ENCODE data around the gene BIRC5. TPM values are rescaled to one million over a fixed set of nuclear protein-coding genes. Genes with fewer than 3 reads are reported as not detected.

BIRC5 gene
- total RNA-seq, 2 experiments from 2014 or later: 100 to 107 TPM

- intact Hi-C loops (cut with DNase I, micrococcal nuclease): no loop called here
- ChIA-PET POLR2A (no interaction called here), CTCF (interaction anchor here (1.4 kb wide), 1 partner anchor 60 kb away, joined by 3 read pairs; no protein-coding TSS in a partner anchor)
- DNase-seq (peak; percentile 36), ATAC-seq (peak; percentile 44)
- H3K27me3 Mint-ChIP-seq: no peaks in the 10 kb centered on the region
- peak overlapping the region; percentile 81 for H3K27ac Mint-ChIP-seq
- H3K9me3 Mint-ChIP-seq (ENCODE audit: low read depth): no peaks in the 10 kb centered on the region
- H3K4me3 Mint-ChIP-seq: no peak overlapping the region
- peaks cover 46% of the 10 kb centered on the region for H3K36me3 Mint-ChIP-seq (ENCODE audit: low read depth)
- H3K4me1 Mint-ChIP-seq: peaks cover 57% of the 10 kb centered on the region
Measured at GRCh38 chr17:78173097-78173715, 40.8 kb upstream of the BIRC5 start.

GRCh38 chr17:78174346-78174869 lies 39.6 kb upstream of the BIRC5 start:
- no peaks in the 10 kb centered on the region for H3K27me3 Mint-ChIP-seq
- H3K4me1 Mint-ChIP-seq: peaks cover 57% of the 10 kb centered on the region
- CTCF ChIA-PET: interaction anchor here (0.6 to 4.1 kb wide), 5 partner anchors 13 to 89 kb away, joined by 3 to 21 read pairs (median 4); partner anchors contain the start of genes AFMID and TK1
- H3K4me3 Mint-ChIP-seq: no peak overlapping the region
- POLR2A ChIA-PET: interaction anchor here (0.6 to 1.2 kb wide), 2 partner anchors 12 to 529 kb away, joined by 4 to 5 read pairs; partner anchors contain the start of gene TK1
- no peak overlapping the region for H3K27ac Mint-ChIP-seq
- no peaks in the 10 kb centered on the region for H3K9me3 Mint-ChIP-seq (ENCODE audit: low read depth)
- intact Hi-C loops (cut with DNase I, micrococcal nuclease): no loop called here
- H3K36me3 Mint-ChIP-seq (ENCODE audit: low read depth): peaks cover 55% of the 10 kb centered on the region
- DNase-seq (no peak), ATAC-seq (no peak)

GRCh38 chr17:78174870-78175642 lies 39.0 kb upstream of the BIRC5 start:
- H3K36me3 Mint-ChIP-seq (ENCODE audit: low read depth): peaks cover 61% of the 10 kb centered on the region
- no peak overlapping the region for H3K4me3 Mint-ChIP-seq
- no peaks in the 10 kb centered on the region for H3K9me3 Mint-ChIP-seq (ENCODE audit: low read depth)
- H3K27ac Mint-ChIP-seq: no peak overlapping the region
- no peak for DNase-seq
- ChIA-PET CTCF (interaction anchor here (0.6 to 4.1 kb wide), 9 partner anchors 8 to 89 kb away, joined by 3 to 21 read pairs (median 5); partner anchors contain the start of genes AFMID and TK1), POLR2A (interaction anchor here (0.6 to 1.2 kb wide), 3 partner anchors 11 to 530 kb away, joined by 3 to 5 read pairs (median 4); partner anchors contain the start of gene TK1)
- intact Hi-C loops (cut with DNase I, micrococcal nuclease): no loop called here
- ATAC-seq: no peak
- peaks cover 54% of the 10 kb centered on the region for H3K4me1 Mint-ChIP-seq
- H3K27me3 Mint-ChIP-seq: no peaks in the 10 kb centered on the region

- Mint-ChIP-seq H3K27me3 (no peaks in the 10 kb centered on the region), H3K4me3 (no peak overlapping the region), H3K27ac (no peak overlapping the region), H3K4me1 (peaks cover 52% of the 10 kb centered on the region), H3K36me3 (ENCODE audit: low read depth) (peaks cover 64% of the 10 kb centered on the region), H3K9me3 (ENCODE audit: low read depth) (no peaks in the 10 kb centered on the region)
- POLR2A ChIA-PET: interaction anchor here (0.9 kb wide), 1 partner anchor 11 kb away, joined by 3 read pairs; no protein-coding TSS in a partner anchor
- intact Hi-C loops (cut with DNase I, micrococcal nuclease): no loop called here
- CTCF ChIA-PET: interaction anchor here (0.6 to 4.1 kb wide), 16 partner anchors 8 to 156 kb away, joined by 3 to 21 read pairs (median 4); partner anchors contain the start of genes AFMID, TK1 and TMC6
- ATAC-seq: no peak
- no peak for DNase-seq
Measured at GRCh38 chr17:78175643-78175981, 38.4 kb upstream of the BIRC5 start.

- ChIA-PET CTCF (interaction anchor here (0.6 to 4.1 kb wide), 23 partner anchors 10 to 157 kb away, joined by 3 to 21 read pairs (median 4); partner anchors contain the start of genes AFMID, TK1 and TMC6), POLR2A (interaction anchor here (0.5 to 1.0 kb wide), 2 partner anchors 10 to 250 kb away, joined by 4 read pairs; partner anchors contain the start of gene TK1)
- H3K4me3 Mint-ChIP-seq: no peak overlapping the region
- no peaks in the 10 kb centered on the region for H3K27me3 Mint-ChIP-seq
- intact Hi-C loops (cut with DNase I, micrococcal nuclease): loop anchor here (1.0 kb wide), 3 partner anchors 64 to 157 kb away; no protein-coding TSS in a partner anchor
- H3K36me3 Mint-ChIP-seq (ENCODE audit: low read depth): peaks cover 61% of the 10 kb centered on the region
- H3K4me1 Mint-ChIP-seq: peaks cover 47% of the 10 kb centered on the region
- no peak overlapping the region for H3K27ac Mint-ChIP-seq
- ATAC-seq (peak; percentile 77), DNase-seq (peak; percentile 86)
- H3K9me3 Mint-ChIP-seq (ENCODE audit: low read depth): no peaks in the 10 kb centered on the region
Measured at GRCh38 chr17:78176548-78177025, 37.5 kb upstream of the BIRC5 start.

- Mint-ChIP-seq H3K9me3 (ENCODE audit: low read depth) (no peaks in the 10 kb centered on the region), H3K27ac (no peak overlapping the region), H3K36me3 (ENCODE audit: low read depth) (peaks cover 58% of the 10 kb centered on the region), H3K4me1 (peaks cover 25% of the 10 kb centered on the region), H3K27me3 (no peaks in the 10 kb centered on the region), H3K4me3 (no peak overlapping the region)
- ChIA-PET POLR2A (no interaction called here), CTCF (interaction anchor here (1.3 kb wide), 1 partner anchor 67 kb away, joined by 3 read pairs; no protein-coding TSS in a partner anchor)
- intact Hi-C loops (cut with DNase I, micrococcal nuclease): no loop called here
- DNase-seq: no peak
- no peak for ATAC-seq
Measured at GRCh38 chr17:78179372-78179771, 34.7 kb upstream of the BIRC5 start.

- H3K9me3 Mint-ChIP-seq (ENCODE audit: low read depth): no peaks in the 10 kb centered on the region
- CTCF ChIA-PET: no interaction called here
- no peak overlapping the region for H3K4me3 Mint-ChIP-seq
- no peaks in the 10 kb centered on the region for H3K27me3 Mint-ChIP-seq
- POLR2A ChIA-PET: no interaction called here
- H3K4me1 Mint-ChIP-seq: peaks cover 29% of the 10 kb centered on the region
- DNase-seq (no peak), ATAC-seq (no peak)
- intact Hi-C loops (cut with DNase I, micrococcal nuclease): no loop called here
- no peak overlapping the region for H3K27ac Mint-ChIP-seq
- peaks cover 61% of the 10 kb centered on the region for H3K36me3 Mint-ChIP-seq (ENCODE audit: low read depth)
Measured at GRCh38 chr17:78180083-78180482, 34.0 kb upstream of the BIRC5 start.

GRCh38 chr17:78180508-78180907 lies 33.5 kb upstream of the BIRC5 start:
- Mint-ChIP-seq H3K27me3 (no peaks in the 10 kb centered on the region), H3K36me3 (ENCODE audit: low read depth) (peaks cover 59% of the 10 kb centered on the region), H3K4me3 (no peak overlapping the region), H3K27ac (no peak overlapping the region), H3K4me1 (peaks cover 34% of the 10 kb centered on the region), H3K9me3 (ENCODE audit: low read depth) (no peaks in the 10 kb centered on the region)
- intact Hi-C loops (cut with DNase I, micrococcal nuclease): no loop called here
- CTCF ChIA-PET: interaction anchor here (0.6 to 0.8 kb wide), 2 partner anchors 9 to 44 kb away, joined by 3 read pairs; no protein-coding TSS in a partner anchor
- no peak for DNase-seq
- POLR2A ChIA-PET: no interaction called here
- ATAC-seq: no peak

- H3K4me3 Mint-ChIP-seq: no peak overlapping the region
- H3K36me3 Mint-ChIP-seq (ENCODE audit: low read depth): peaks cover 60% of the 10 kb centered on the region
- DNase-seq (no peak), ATAC-seq (no peak)
- no peak overlapping the region for H3K27ac Mint-ChIP-seq
- peaks cover 28% of the 10 kb centered on the region for H3K4me1 Mint-ChIP-seq
- H3K27me3 Mint-ChIP-seq: no peaks in the 10 kb centered on the region
- ChIA-PET POLR2A (interaction anchor here (0.6 kb wide), 1 partner anchor 76 kb away, joined by 8 read pairs; no protein-coding TSS in a partner anchor), CTCF (interaction anchor here (0.6 to 1.5 kb wide), 5 partner anchors 20 to 1602 kb away, joined by 3 to 4 read pairs (median 3); no protein-coding TSS in a partner anchor)
- intact Hi-C loops (cut with DNase I, micrococcal nuclease): no loop called here
- H3K9me3 Mint-ChIP-seq (ENCODE audit: low read depth): no peaks in the 10 kb centered on the region
Measured at GRCh38 chr17:78182504-78182903, 31.5 kb upstream of the BIRC5 start.

- no peaks in the 10 kb centered on the region for H3K9me3 Mint-ChIP-seq (ENCODE audit: low read depth)
- peak overlapping the region; percentile 1 for H3K4me3 Mint-ChIP-seq
- ATAC-seq: no peak
- peaks cover 31% of the 10 kb centered on the region for H3K4me1 Mint-ChIP-seq
- DNase-seq: no peak
- H3K27me3 Mint-ChIP-seq: no peaks in the 10 kb centered on the region
- H3K27ac Mint-ChIP-seq: no peak overlapping the region
- ChIA-PET CTCF (interaction anchor here (0.7 to 1.2 kb wide), 2 partner anchors 8 to 73 kb away, joined by 3 read pairs; no protein-coding TSS in a partner anchor), POLR2A (no interaction called here)
- H3K36me3 Mint-ChIP-seq (ENCODE audit: low read depth): peaks cover 55% of the 10 kb centered on the region
- intact Hi-C loops (cut with DNase I, micrococcal nuclease): no loop called here
Measured at GRCh38 chr17:78183916-78184315, 30.1 kb upstream of the BIRC5 start.

GRCh38 chr17:78184351-78184750 lies 29.7 kb upstream of the BIRC5 start:
- POLR2A ChIA-PET: no interaction called here
- intact Hi-C loops (cut with DNase I, micrococcal nuclease): no loop called here
- H3K27me3 Mint-ChIP-seq: no peaks in the 10 kb centered on the region
- no peak overlapping the region for H3K27ac Mint-ChIP-seq
- CTCF ChIA-PET: interaction anchor here (0.6 to 1.2 kb wide), 3 partner anchors 9 to 364 kb away, joined by 3 read pairs; no protein-coding TSS in a partner anchor
- H3K4me3 Mint-ChIP-seq: peak overlapping the region; percentile 78
- peaks cover 51% of the 10 kb centered on the region for H3K36me3 Mint-ChIP-seq (ENCODE audit: low read depth)
- no peaks in the 10 kb centered on the region for H3K9me3 Mint-ChIP-seq (ENCODE audit: low read depth)
- no peak for DNase-seq
- peaks cover 31% of the 10 kb centered on the region for H3K4me1 Mint-ChIP-seq
- ATAC-seq: no peak
